Measurements from ENCODE around the gene BACH2.

BACH2 gene

GRCh38 chr6:90305800-90306448 lies 9.3 kb upstream of the BACH2 start:
- no peak for TF ChIP-seq CTCF (IDR thresholded peaks at IDR 0.05)
- no peak overlapping the region for H3K4me3 Mint-ChIP-seq
- H3K27ac Mint-ChIP-seq = no peak overlapping the region
- no peaks in the 10 kb centered on the region for H3K36me3 Mint-ChIP-seq (ENCODE audit: low read depth)
- peaks cover 3% of the 10 kb centered on the region for H3K27me3 Mint-ChIP-seq (ENCODE audit: low read depth, poor library complexity)
- H3K9me3 Mint-ChIP-seq = no peaks in the 10 kb centered on the region
- DNase-seq = no peak
- H3K4me1 Mint-ChIP-seq = peaks cover 21% of the 10 kb centered on the region

- Mint-ChIP-seq H3K27me3 (ENCODE audit: low read depth, poor library complexity) (no peaks in the 10 kb centered on the region), H3K4me3 (no peak overlapping the region), H3K4me1 (peaks cover 27% of the 10 kb centered on the region), H3K36me3 (ENCODE audit: low read depth) (no peaks in the 10 kb centered on the region), H3K9me3 (no peaks in the 10 kb centered on the region), H3K27ac (no peak overlapping the region)
- DNase-seq = no peak
- TF ChIP-seq CTCF (IDR thresholded peaks at IDR 0.05) = no peak
These were observed 7.7 kb upstream of the BACH2 start for GRCh38 chr6:90304308-90304707.

DNA sequence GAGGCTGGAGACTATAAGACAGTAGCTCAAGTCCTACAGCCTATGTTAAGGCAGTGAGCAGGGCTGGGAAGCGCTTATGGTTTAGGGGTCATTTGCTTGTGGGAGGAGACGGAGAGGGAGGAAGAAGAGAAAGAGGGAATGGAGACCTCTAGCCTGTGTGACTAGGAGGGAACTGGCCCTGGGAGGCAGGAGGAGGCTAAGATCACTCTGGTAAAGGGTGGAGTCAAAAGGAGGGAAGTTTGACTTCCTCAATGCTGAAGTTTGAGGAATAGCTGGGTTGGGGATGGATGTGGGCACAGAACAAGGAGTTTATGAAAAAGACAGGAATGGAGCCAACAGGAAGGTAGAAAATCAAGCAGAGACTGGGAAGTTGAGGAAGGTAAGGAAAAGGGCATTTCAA lies 6.4 kb upstream of the BACH2 start:
- Mint-ChIP-seq H3K27me3 (ENCODE audit: low read depth, poor library complexity) (no peaks in the 10 kb centered on the region), H3K27ac (peak overlapping the region; percentile 54), H3K4me1 (peaks cover 39% of the 10 kb centered on the region), H3K36me3 (ENCODE audit: low read depth) (no peaks in the 10 kb centered on the region), H3K9me3 (no peaks in the 10 kb centered on the region), H3K4me3 (no peak overlapping the region)
- no peak for DNase-seq
- no peak for TF ChIP-seq CTCF (IDR thresholded peaks at IDR 0.05)

GRCh38 chr6:90302320-90302719 lies 5.7 kb upstream of the BACH2 start:
- DNase-seq = no peak
- H3K4me3 Mint-ChIP-seq = no peak overlapping the region
- no peaks in the 10 kb centered on the region for H3K27me3 Mint-ChIP-seq (ENCODE audit: low read depth, poor library complexity)
- no peaks in the 10 kb centered on the region for H3K36me3 Mint-ChIP-seq (ENCODE audit: low read depth)
- no peak for TF ChIP-seq CTCF (IDR thresholded peaks at IDR 0.05)
- H3K9me3 Mint-ChIP-seq = no peaks in the 10 kb centered on the region
- no peak overlapping the region for H3K27ac Mint-ChIP-seq
- H3K4me1 Mint-ChIP-seq = peaks cover 46% of the 10 kb centered on the region

- no peaks in the 10 kb centered on the region for H3K27me3 Mint-ChIP-seq (ENCODE audit: low read depth, poor library complexity)
- H3K27ac Mint-ChIP-seq = no peak overlapping the region
- no peaks in the 10 kb centered on the region for H3K9me3 Mint-ChIP-seq
- no peak for DNase-seq
- H3K4me1 Mint-ChIP-seq = peaks cover 47% of the 10 kb centered on the region
- no peak for TF ChIP-seq CTCF (IDR thresholded peaks at IDR 0.05)
- no peaks in the 10 kb centered on the region for H3K36me3 Mint-ChIP-seq (ENCODE audit: low read depth)
- no peak overlapping the region for H3K4me3 Mint-ChIP-seq
These were observed 5.2 kb upstream of the BACH2 start for GRCh38 chr6:90301816-90302215.

- no peak for TF ChIP-seq CTCF (IDR thresholded peaks at IDR 0.05)
- Mint-ChIP-seq H3K4me1 (peaks cover 53% of the 10 kb centered on the region), H3K4me3 (peak overlapping the region; percentile 80), H3K9me3 (no peaks in the 10 kb centered on the region), H3K36me3 (ENCODE audit: low read depth) (no peaks in the 10 kb centered on the region), H3K27me3 (ENCODE audit: low read depth, poor library complexity) (peaks cover 12% of the 10 kb centered on the region), H3K27ac (peak overlapping the region; percentile 81)
- no peak for DNase-seq
These were observed 1.9 kb upstream of the BACH2 start for GRCh38 chr6:90298459-90299053.

Data from nephron progenitor cell (in vitro differentiated cells).